CD4-positive, alpha-beta T cell treated with Interferon alpha-2 for 1 hour (primary cell): ENCODE measurements around the gene RCAN3.
"Not testable (repeated sequence)": the region's sequence is repeated elsewhere in the genome, so short reads cannot be mapped to it uniquely, and the experiment has no call there.

Source experiments
- DNase-seq, 2 donors: peaks; one replicate each; pipeline ENCODE4 v3.0.0-alpha.2; 2020 to 2022

RCAN3 gene

DNA sequence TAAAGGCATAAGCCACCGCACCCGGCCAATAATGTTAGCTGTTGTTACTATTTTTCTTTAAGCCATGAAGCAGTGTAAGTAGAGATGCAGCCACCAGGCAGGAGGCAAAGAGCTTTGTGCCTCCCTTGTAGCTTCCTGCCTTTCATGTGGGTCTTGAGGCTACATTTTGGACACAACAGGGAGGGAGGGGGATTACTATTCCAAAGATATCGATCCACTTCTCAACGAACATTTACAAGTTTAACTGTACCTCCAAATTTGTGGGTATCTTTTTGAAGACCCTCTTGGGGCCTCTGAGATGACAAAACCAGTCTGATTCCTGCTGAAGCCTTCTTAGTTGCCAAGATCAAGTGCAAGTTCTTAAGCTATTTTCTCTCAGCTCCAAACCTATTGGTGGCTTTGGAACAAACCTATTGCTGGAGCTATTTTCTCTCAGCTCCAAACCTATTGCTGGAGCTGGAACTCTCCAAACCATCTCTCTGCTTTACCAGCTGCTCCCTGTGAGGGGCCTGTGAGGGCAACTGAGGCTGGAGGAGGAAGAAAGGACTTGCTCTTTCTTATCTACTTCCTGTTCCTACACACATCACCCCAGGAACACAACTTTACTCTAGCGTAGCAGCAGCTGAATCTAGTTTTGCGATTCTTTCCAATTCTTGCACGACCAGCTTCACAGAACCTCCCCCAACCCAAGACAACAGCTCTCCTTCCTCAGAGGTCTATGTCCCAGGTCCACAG, 16.1 kb upstream of the RCAN3 start:
- DNase-seq: peak; percentile 32 to 67

DNA sequence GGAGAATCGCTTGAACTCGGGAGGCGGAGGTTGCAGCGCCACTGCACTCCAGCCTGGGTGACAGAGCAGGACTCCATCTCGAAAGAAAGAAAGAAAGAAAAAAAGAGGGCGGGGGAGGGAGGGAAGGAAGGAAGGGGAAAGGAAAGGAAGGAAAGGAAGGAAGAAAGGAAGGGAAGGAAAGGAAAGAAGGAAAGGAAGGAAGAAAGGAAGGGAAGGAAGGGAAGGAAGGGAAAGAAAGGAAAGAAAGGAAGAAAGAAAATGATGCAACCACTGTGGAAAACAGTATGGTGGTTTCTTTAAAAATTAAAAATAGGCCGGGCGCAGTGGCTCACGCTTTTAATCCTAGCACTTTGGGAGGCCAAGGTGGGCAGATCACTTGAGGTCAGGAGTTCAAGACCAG, 15.2 kb upstream of the RCAN3 start:
- no peak for DNase-seq

DNA sequence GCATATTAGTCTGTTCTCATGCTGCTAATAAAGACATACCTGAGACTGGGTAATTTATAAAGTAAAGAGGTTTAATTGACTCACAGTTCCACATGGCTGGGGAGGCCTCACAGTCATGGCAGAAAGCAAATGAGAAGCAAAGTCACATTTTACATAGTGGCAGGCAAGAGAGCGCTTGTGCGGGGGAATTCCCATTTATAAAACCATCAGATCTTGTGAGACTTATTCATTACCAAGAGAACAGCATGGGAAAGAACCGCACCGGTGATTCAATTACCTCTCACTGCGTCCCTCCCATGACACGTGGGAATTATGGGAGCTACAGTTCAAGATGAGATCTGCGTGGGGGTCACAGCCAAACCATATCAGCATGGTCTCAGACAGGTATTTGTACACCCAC, 14.5 kb upstream of the RCAN3 start:
- peak in 1 of 2 donors; percentile 45 for DNase-seq

DNA sequence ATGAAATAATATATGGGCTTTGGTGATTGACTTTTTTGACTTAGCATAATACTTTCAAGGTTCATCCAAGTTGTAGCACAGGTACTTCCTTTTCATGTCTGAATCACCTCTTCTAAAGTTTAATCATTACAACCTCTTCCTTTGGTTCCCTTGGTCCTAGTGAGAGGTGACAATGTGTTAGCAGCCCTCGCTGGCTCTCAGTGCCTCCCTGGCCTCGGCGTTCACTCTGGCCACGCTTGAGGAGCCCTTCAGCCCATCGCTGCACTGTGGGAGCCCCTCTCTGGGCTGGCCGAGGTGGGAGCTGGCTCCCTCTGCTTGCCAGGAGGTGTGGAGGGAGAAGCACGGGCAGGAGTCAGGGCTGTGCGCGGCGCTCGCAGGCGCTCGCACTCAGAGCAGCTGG, 13.0 kb upstream of the RCAN3 start:
- DNase-seq: no peak

DNA sequence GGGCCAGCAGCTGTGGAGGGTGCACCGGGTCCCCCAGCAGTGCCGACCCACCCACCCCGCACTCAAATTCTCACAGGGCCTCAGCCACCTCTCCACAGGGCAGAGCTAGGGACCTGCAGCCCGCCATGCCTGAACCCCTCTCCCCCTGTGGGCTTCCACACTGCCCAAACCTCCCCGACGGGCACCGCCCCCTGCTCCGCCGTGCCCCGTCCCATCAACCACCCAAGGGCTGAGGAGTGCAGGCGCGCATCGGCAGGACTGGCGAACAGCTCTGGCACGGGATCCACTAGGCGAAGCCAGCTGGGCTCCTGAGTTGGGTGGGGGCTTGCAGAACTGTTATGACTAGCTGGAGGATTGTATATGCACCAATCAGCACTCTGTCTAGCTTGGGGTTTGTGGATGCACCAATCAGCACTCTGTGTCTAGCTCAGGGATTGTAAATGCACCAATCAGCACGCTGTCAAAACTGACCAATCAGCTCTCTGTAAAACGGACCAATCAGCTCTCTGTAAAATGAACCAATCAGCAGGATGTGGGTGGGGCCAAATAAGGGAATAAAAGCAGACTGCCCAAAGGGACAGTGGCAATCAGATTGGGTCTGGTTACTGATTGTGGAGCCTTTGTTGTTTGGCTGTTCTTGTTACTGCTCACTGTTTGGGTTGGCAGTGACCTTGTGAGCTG, 12.4 kb upstream of the RCAN3 start:
- no peak for DNase-seq

DNA sequence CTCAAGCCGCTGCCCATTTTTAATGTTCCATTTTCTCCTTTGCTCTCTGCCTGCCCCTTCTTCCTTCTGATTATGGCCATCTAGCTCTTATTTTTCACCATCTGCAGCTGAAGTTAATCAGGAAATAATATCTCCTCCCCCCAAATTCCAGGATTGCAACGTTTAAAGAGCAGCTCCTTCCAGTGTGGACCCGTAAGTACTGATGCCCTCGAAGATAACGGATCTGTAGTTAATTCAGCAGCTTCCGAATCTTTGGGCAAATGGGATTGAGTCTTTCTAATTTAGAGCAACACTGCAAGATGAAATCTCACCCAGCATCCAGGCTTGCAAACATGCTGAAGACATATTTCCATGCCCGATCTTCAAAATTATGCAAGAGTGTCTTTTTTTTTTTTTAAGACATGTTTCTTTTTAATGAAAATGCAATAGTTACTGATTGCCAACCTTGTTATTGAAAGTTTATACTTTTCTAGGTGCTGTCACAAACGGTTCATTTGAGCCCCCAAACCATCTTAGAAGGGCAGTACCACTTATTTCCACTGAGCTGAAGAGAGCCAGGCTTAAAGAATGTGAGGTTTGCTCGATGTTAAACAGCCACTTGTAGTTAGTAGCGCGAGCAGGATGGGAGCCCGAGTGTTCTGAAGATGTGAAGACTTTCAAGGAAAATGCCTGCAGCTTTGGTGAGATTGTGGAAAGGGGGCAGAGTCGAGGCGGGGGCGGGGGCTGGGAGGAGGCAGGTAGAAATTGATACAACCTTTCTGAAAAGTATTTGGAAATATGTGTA, 10.9 kb upstream of the RCAN3 start:
- DNase-seq: no peak

DNA sequence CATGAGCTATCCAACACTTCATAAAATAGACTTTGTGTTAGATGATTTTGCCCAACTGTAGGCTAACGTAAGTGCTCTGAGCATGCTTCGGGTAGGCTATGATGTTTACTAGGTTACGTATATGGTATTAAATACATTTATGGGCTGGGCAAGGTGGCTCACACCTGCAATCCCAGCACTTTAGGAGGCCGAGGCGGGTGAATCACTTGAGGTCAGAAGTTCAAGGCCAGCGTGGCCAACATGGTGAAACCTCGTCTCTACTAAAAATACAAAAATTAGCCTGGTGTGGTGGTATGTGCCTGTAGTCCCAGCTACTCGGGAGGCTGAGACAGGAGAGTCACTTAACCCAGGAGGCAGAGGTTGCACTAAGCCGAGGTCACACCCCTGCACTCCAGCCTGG, 9.7 kb upstream of the RCAN3 start:
- not testable (repeated sequence) for DNase-seq

DNA sequence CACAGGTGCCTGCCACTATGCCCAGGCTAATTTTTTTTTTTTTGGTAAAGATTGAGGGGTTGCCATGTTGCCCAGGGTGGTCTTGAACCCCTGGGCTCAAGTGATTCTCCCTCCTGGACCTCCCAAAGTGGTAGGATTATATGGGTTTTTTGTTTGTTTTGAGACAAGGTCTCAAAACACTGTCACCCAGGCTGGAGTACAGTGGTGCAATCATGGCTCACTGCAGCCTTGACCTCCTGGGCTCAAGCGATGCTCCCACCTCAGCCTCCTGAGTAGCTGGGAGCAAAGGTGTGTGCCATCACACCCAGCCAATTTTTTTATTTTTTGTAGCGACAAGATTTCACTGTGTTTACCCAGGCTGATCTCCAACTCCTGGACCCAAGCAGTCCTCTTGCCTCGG, 8.9 kb upstream of the RCAN3 start:
- DNase-seq: no peak

DNA sequence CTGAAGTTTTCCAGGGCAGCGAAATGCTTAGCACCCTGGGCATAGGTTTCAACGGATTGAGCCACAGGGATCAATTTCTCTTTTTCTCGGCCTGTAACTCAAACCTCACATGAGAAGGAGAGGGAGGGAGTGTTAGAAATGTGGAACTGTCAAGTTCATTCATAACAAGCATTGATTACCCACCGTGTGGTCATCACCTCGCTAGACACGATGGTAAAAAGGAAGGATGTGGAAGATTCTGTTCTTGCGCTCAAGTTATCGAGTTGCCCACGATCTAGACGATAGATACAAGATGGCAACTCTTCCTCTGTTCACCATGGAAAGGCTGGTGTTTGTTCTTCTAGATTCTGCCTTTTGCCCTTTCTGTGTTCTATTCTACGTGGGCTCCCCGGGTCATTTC, 4.0 kb upstream of the RCAN3 start:
- no peak for DNase-seq

DNA sequence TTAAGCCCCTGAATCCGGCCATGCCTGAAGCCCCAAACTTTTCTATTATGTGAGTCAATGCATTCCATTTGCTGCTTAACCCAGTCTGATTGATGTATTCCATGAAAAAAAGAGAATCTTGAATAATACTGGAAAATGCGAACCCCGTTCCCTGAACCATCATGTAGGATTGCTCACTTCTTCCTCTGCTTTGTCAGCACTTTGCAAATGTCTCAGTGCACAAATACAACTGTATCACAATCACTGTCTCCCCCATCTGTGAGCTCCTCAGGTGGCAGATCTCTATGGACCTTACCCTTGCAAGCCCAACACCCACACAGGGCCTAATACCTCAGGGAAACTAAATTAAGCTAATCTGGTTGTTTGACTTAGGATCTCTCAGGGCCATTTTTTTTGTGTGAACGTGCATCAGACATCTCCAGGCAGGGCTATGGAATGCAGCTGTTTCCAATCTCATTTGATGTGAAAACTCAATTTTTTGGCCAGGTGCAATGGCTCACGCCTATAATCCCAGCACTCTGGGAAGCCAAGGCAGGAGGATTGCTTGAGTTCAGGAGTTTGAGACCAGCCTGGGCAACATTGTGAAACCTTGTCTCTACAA, 2.1 kb upstream of the RCAN3 start:
- no peak for DNase-seq

DNA sequence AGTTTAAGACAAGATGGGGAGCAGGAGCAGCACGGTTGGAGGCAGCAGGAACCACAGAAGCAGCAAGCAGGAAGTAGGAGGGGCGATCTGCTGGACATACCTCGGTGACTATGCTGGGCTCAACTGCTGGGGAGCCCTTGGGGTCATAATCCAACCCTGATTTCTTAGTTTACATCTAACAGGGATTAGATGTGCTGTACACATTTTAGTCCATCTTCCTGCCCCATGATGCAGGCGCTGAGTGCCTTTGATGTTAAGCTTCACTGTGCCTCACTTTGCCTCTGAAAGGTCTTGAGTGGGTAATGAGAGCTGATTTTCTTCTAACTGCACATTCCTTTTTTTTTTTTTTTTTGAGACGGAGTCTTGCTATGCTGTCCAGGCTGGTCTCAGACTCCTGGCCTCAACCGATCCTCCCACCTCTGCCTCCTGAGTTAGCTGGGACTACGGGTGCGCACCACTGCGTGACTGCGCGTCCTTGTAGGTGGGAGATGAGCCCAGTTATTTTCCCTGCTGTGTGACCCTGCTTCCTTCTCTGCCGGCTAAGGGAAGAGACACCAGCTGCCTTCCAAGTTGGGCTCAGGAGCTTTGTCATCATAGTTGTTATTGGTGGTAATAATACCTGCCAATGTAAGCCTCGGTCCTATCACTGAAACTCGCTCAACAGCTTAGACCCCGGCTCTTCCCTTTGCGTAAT, 1.1 kb upstream of the RCAN3 start:
- peak; percentile 35 to 59 for DNase-seq

DNA sequence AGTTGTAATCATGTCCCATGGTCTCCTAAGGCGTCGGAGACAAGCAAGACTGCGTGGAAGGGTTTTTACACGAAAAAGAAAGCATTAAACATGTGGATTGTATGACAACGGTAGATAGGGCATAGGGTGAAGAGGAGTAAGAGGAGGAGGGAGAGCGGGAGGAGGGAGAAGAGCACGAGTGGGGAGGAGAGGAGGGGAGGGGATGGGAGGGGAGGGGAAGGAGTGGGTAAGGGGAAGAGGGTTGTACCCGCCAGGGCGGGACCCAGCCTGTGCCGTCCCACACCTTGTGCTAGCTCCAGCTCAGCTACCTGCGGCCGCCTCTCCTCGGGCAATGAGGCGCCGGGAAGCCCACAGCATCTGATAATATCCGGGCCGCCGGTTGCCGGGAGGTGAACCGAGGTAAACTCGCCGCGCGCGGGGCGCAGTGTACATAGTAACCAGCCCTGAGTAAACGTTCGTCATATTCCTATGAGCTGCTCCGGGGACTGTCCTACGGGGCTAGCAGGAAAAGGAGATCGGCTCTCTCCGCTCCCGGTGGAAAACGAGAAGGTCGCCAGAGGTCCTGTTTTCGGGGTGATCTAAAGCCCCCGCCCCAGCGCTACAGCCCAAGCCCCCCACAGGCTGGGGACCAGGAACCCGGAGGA, 449 bp upstream of the RCAN3 start:
- DNase-seq: peak; percentile 84 to 89

DNA sequence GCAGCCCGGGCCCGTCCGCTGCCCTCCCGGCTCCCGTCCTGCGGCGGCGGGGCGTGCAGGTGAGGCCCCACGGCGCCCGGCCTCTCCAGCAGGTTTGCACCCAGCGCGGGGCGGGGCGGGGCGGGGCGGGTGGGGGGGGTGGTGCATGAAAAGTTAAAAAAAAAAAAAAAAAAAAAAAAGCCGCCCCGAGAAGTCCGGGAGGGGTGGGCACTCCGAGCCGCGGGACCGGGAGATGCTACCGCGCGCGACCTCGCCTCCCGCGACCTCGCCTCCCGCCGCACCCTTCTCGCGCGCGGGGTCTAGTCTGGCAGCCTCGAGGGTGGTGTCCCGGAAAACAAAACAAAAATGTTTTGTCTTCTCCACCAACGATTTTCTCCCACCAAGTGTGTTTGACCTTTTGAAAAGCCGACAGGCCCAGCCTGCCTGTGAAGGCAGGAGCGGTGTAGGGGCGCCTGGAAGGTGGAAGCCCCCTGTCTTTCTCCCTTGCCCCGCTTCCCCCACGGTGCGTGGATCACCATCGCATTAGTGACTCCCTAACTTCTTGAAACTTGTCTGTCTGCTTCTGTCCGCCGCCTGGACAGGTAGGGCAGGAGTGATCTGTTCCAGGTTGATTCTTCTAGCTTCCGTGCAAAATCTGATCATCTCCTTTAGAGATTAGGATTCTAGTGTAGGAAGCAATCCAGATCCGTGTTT, 569 bp downstream of the RCAN3 start:
- DNase-seq: peak in 1 of 2 donors; percentile 34

DNA sequence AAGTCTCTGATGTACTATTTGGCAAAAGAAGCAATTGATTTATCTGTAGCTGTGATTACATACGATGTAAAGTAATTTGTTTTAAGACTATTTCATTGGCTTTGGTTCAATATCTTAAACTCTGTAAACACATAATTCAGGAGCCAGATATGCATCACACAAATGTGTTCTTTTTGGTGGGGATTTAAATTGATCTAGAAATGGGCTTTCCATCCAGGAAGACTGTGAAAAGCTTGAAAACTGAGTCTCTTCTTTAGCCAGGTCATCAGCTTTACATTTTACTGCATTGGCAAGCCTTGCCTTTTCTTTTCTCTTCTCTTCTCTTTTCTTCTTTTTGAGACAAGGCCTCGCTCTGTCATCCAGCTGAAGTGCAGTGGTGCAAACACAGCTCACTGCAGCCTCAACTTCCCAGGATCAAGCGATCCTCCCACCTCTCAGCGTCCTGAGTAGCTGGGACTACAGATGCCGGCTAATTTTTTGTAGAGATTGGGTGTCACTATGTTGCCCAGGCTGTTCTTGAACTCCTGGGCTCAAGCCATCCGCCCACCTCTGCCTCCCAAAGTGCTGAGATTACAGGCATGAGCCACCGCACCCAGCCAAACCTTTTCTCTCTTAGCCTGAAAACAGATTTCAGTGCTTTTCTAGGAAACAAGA, 1.4 kb downstream of the RCAN3 start:
- DNase-seq: no peak

DNA sequence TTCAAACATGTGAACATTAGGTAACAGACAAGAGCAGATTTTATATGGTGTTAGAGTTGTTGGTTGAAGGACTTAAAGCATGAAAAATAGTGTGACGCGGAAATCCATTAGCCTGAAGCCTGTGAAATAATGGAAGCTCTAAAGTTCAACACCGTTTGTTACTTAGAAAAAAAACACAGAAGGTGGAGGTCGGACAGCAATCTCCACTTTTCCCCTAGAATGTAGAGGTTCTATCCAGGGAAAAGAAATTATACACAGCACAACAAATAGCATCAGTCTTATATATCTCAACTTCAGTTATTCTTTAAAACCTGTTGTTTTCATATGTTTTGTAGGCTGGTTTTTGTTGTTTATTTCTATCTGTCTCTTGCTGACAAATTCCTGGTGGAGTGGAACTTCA, 1.9 kb downstream of the RCAN3 start:
- no peak for DNase-seq

DNA sequence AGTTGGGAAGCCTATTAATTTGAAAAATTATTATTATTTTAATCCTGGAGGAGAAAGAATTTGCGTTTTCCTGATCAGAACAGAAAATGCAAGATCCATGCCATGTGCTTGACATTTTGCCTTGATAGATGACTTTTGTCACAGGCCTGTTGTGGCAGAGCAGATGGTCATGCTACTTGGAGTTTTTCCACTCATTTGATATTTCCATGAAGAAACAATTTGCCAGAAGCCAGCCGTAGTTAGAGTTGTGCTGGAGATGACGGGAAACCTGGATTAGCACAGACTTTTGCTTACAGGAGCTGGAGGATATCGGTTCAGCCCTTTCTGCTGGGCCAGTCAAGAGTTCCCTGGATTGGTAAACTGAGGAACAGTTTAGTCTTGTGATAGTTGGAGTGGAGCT, 3.2 kb downstream of the RCAN3 start:
- no peak for DNase-seq

DNA sequence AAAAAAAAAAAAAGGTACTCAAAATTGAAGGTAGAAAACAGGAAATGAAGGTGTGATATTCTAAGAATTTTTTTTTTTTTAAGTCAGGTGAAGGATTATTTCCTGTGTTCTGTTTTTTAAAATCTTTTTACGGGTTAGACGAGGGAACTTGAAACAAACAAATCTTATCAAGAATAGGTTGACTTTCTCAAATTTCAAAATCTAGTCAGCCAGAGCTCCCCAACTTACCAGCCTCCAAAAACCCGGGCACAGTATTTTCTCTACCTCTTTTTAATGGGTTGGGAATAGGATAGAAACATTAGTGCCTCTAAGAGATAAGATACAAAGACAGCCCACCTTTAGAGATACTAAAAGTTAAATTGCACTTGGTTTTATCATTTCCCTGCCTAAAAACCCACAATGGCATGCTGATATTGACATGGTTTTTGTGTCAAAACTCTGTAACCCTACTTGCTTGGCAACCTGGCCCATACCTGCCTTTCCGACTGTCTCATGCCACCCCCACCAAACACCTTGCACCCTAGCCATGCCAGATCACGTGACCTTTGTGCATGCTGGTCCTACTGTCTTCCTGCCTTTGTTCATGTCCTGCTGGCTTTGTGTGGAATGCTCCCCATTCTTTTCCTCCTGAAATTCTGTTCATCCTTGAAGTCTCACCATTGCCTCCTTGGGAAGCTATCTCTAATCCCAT, 4.2 kb downstream of the RCAN3 start:
- peak in 1 of 2 donors; percentile 54 for DNase-seq

DNA sequence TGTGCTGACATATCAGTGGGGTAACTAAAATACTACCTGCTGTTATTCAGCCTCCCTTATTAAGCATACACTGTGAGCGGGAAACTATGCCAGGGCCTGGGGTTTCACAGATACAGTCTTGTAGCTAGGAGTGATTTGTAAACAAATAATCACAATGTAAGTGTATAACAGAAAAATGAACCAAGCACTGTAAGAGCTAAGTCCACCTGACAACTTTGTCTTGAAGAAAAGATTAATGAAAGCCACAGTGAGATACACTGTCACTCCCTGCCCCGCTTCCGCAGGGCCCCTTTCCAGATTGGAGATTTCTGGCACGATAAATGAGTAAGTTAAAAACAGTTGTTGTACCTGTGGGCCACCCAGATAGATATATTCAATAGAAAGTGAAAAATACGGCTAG, 4.8 kb downstream of the RCAN3 start:
- peak; percentile 39 to 59 for DNase-seq

DNA sequence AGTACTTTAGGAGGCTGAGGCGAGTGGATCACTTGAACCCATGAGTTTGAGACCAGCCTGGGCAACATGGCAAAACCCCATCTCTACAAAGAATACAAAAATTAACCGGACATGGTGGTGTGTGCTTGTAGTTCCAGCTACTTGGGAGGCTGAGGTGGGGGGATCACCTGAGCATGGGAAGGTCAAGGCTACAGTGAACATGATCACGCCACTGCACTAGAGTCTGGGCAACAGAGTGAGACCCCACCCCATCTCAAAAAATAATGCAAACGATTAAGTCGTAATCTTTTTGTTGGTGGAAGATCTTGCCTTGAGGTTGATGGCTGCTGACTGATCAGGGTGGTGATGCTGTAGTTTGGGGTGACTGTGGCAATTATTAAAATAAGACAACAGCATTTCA, 6.3 kb downstream of the RCAN3 start:
- DNase-seq: no peak

DNA sequence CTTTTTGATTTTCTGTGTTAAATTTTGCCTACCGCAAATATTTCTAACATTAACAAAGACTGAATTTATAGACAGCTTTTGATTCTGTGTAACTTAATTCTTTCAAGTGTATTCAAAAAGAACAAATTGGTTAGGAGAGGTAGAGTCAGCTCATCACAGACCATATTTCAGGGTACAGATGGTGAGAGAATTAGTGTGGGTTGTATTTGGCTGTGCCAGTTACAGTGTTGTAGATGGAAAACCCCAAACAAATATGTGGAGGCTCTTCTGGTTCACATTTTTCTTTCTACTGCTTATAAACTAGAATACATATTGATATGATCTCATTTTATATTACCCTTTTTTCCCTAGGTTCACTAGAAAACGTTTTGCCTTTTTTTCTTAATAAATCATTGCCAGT, 11.1 kb downstream of the RCAN3 start:
- no peak for DNase-seq

DNA sequence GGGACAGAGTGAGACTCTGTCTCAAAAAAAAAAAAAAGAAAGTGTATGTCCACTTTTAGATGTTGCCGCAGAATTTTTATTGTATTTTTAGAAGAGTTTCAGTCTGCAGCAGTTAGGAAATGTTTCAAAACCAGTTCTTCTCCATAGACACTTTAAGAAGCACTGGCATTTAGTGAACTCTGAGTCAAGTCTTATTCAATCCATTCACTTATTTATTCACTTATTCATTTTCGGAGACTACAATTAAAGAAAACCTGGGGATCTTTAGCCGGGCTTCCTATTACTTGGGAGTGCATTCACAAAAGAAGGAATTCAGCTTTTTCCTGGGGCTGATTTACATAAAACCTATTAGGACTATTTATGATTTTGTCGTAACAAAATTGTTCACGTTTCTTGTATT, 12.3 kb downstream of the RCAN3 start:
- no peak for DNase-seq
